ENCODE measurements around the gene TMEM151B.

DNA sequence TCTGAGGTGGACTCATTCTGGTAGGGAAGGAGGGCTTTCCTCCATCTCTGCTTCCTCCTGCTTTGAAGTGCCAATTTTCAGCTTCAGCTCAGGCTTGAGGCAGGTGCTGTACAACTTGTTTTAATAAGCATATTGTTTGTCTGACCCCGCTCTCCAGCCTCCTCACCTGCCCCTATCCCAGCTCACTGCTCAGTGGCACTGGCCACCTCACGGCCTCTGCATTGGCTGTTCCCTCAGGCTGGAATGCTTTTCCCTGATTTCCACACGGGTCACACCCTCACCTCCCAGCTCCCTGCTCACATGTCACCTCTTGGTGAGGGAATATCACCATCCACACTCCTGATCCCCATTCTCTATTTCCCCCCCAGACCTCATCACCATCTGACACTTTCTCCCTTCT, 28.6 kb downstream of the TMEM151B start:
- no peak for TF ChIP-seq EZH2phosphoT487 (IDR thresholded peaks at IDR 0.05; ENCODE audit: borderline replicate concordance, low read length)
- TF ChIP-seq, protein P1, sequence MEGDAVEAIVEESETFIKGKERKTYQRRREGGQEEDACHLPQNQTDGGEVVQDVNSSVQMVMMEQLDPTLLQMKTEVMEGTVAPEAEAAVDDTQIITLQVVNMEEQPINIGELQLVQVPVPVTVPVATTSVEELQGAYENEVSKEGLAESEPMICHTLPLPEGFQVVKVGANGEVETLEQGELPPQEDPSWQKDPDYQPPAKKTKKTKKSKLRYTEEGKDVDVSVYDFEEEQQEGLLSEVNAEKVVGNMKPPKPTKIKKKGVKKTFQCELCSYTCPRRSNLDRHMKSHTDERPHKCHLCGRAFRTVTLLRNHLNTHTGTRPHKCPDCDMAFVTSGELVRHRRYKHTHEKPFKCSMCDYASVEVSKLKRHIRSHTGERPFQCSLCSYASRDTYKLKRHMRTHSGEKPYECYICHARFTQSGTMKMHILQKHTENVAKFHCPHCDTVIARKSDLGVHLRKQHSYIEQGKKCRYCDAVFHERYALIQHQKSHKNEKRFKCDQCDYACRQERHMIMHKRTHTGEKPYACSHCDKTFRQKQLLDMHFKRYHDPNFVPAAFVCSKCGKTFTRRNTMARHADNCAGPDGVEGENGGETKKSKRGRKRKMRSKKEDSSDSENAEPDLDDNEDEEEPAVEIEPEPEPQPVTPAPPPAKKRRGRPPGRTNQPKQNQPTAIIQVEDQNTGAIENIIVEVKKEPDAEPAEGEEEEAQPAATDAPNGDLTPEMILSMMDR (conservative IDR thresholded peaks at IDR 0.05; ENCODE audit: low read depth, low read length): no peak

Measured in PC-3 (cell line).